ENCODE data around the gene CDH4. TPM values are rescaled to one million over a fixed set of nuclear protein-coding genes. Genes with fewer than 3 reads are reported as not detected.

The CDH4 gene
- total and polyA plus RNA-seq, 2 of the 8 experiments (the other 6 are each of a cell fraction or from before 2014, with no cell fraction given), result 4.3 to 7.9 TPM

DNA sequence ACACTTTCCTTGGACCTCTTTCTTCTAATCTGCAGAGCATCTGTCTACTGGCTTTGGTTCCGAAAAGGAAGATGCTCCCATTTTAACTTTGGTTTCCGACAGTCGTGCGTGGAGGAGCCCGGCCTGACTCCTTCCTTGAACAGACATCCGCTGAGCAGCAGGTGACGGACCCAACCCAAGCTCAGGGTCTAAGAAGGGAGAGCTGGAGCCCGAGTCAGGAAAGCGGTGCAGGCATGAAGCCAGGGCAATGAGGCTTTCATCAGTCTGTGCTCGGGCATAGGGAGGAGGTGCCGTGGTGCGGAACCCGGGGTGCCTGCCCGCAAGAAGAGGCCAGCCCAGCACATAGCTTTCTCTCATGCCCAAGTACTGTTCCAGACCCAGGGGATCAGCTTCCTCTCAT is 109.4 kb downstream of the CDH4 start:
- H3K36me3 ChIP-seq (ENCODE audit: control insufficient read depth in 2 of 4, insufficient read depth in 4 of 4, low read length in 3 of 4), result no peaks in the 10 kb centered on the region
- no peak overlapping the region for H3K23ac ChIP-seq (ENCODE audit: insufficient read length)

More for the DNA sequence above, 109.4 kb downstream of the CDH4 start:
- no peak overlapping the region for H2AK5ac ChIP-seq (ENCODE audit: low read depth, low read length)
- no peaks in the 10 kb centered on the region for H4K20me1 ChIP-seq (replicated peaks in 1 of 2; ENCODE audit: control insufficient read depth in 1 of 2, insufficient read depth in 2 of 2, low read length in 2 of 2)
- no peak overlapping the region for H3K4ac ChIP-seq (replicated peaks; ENCODE audit: insufficient read length, low read depth, low read length)
- peaks cover 0 to 21% (median 10%) of the 10 kb centered on the region in 4 experiments; a peak in 5 of 7 replicates for H3K27me3 ChIP-seq (replicated peaks in 1 of 4; ENCODE audit: control insufficient read depth in 3 of 4, extremely low read depth in 1 of 4, insufficient read depth in 3 of 4, low read length in 3 of 4)
- no peak for DNase-seq (ENCODE audit: low read depth in 1 of 2, low spot score in 2 of 2)
- peaks cover 4 to 7% of the 10 kb centered on the region in 2 experiments; a peak in 2 of 4 replicates for H3K9me3 ChIP-seq (ENCODE audit: insufficient read depth in 2 of 2, low read depth in 1 of 2, low read length in 1 of 2)
- no peak overlapping the region for H3K27ac ChIP-seq (ENCODE audit: low read depth, low read length)
- no peak overlapping the region for H3K4me3 ChIP-seq (ENCODE audit: extremely low read depth in 1 of 4, insufficient read depth in 2 of 4, low read depth in 3 of 4, low read length in 4 of 4)
- no peaks in the 10 kb centered on the region for H3K79me2 ChIP-seq (ENCODE audit: control insufficient read depth in 1 of 2, insufficient read depth in 2 of 2, low read length in 2 of 2)
- WGBS, 2 experiments (ENCODE audit: extremely low coverage in 1 of 2, insufficient coverage in 1 of 2, insufficient read length in 1 of 2, insufficient replicate concordance in 2 of 2, low coverage in 1 of 2, low lambda C conversion rate in 2 of 2, missing lambda C conversion rate in 1 of 2), result 96% methylated on average over 14 of the region's 14 CpGs; no CpG with 5 or more reads in 1 of the 2 experiments
- no peak overlapping the region for H4K8ac ChIP-seq (ENCODE audit: extremely low read depth, insufficient read depth, low read length)
- no peaks in the 10 kb centered on the region; the same call in 1 of the 2 replicates for H3K23me2 ChIP-seq (ENCODE audit: low read depth, low read length)
- POLR2A ChIA-PET (ENCODE audit: partially characterized antibody), result no interaction called here
- no peak overlapping the region for H3K4me2 ChIP-seq (ENCODE audit: insufficient read depth in 1 of 2, low read depth in 2 of 2, low read length in 2 of 2)
- TF ChIP-seq KDM1A (IDR thresholded peaks at IDR 0.05; ENCODE audit: borderline replicate concordance, low read length) (no peak), CHD2 (IDR thresholded peaks at IDR 0.05; ENCODE audit: low read length) (no peak), POLR2AphosphoS5 (IDR thresholded peaks at IDR 0.05; ENCODE audit: low read depth, low read length) (no peak), HDAC6 (IDR thresholded peaks at IDR 0.05; ENCODE audit: low read depth, low read length) (no peak), KDM5A (IDR thresholded peaks at IDR 0.05; ENCODE audit: low read length) (no peak), TCF12 (IDR thresholded peaks at IDR 0.05; ENCODE audit: low read depth, low read length) (no peak), FOSL1 (IDR thresholded peaks at IDR 0.05; ENCODE audit: insufficient read depth, low read depth, low read length) (no peak), CREB1 (IDR thresholded peaks at IDR 0.05) (no peak), MAFK (IDR thresholded peaks at IDR 0.05; ENCODE audit: low read depth, low read length) (no peak), JUND (IDR thresholded peaks at IDR 0.05; ENCODE audit: low read length) (no peak), SIX5 (IDR thresholded peaks at IDR 0.05; ENCODE audit: low read depth, low read length) (no peak)
- TF ChIP-seq, protein P1, sequence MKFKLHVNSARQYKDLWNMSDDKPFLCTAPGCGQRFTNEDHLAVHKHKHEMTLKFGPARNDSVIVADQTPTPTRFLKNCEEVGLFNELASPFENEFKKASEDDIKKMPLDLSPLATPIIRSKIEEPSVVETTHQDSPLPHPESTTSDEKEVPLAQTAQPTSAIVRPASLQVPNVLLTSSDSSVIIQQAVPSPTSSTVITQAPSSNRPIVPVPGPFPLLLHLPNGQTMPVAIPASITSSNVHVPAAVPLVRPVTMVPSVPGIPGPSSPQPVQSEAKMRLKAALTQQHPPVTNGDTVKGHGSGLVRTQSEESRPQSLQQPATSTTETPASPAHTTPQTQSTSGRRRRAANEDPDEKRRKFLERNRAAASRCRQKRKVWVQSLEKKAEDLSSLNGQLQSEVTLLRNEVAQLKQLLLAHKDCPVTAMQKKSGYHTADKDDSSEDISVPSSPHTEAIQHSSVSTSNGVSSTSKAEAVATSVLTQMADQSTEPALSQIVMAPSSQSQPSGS (IDR thresholded peaks at IDR 0.05; ENCODE audit: low read length), result no peak
- FAIRE-seq, result no peak
- H3K9ac ChIP-seq (replicated peaks in 1 of 4; ENCODE audit: extremely low read depth in 1 of 4, low read depth in 3 of 4, low read length in 3 of 4), result no peak overlapping the region
- no peaks in the 10 kb centered on the region for H3K79me1 ChIP-seq (ENCODE audit: low read depth, low read length)
- H2BK12ac ChIP-seq (ENCODE audit: low read depth, low read length), result no peak overlapping the region
- no peak overlapping the region; the same call in 1 of the 2 replicates for H3K18ac ChIP-seq (ENCODE audit: extremely low read depth, low read length)
- H3K4me1 ChIP-seq (replicated peaks in 1 of 4; ENCODE audit: control insufficient read depth in 3 of 4, insufficient read depth in 4 of 4, low read length in 3 of 4), result no peaks in the 10 kb centered on the region
- no peak overlapping the region for H2BK20ac ChIP-seq (ENCODE audit: low read length)
- H2AFZ ChIP-seq (ENCODE audit: low read length), result no peak overlapping the region
- no peak overlapping the region for H2BK120ac ChIP-seq (replicated peaks; ENCODE audit: low read depth, low read length)
- H3K56ac ChIP-seq (replicated peaks; ENCODE audit: insufficient read length, low read depth, low read length), result no peak overlapping the region
- no peak overlapping the region for H4K91ac ChIP-seq (replicated peaks; ENCODE audit: insufficient read length, low read length)
- no peak overlapping the region for H3K14ac ChIP-seq (ENCODE audit: insufficient read length)
- H2BK5ac ChIP-seq (ENCODE audit: low read depth, low read length), result no peak overlapping the region
- no peak overlapping the region for H4K5ac ChIP-seq (ENCODE audit: insufficient read length, low read depth, low read length)
- CTCF ChIA-PET (ENCODE audit: partially characterized antibody), result interaction anchor here (0.5 to 0.6 kb wide), 2 partner anchors 23 to 117 kb away, joined by 3 to 5 read pairs; no protein-coding TSS in a partner anchor
- H2BK15ac ChIP-seq (ENCODE audit: low read length), result no peak overlapping the region

Measured in H1 (cell line).